Glutamatergic neuron (in vitro differentiated cells): ENCODE measurements around the gene ASCC3. TPM values are rescaled to one million over a fixed set of nuclear protein-coding genes. Genes with fewer than 3 reads are reported as not detected.

Experiments used
- DNase-seq: peaks from one replicate; pipeline ENCODE4 v3.0.0; 2022
- H3K27ac Mint-ChIP-seq: one replicate; pipeline ENCODE4 v1.8.0; 2020; ENCODE audit warnings: mild to moderate bottlenecking, mixed read lengths, inconsistent platforms; ENCODE audit not compliant: unreplicated experiment
- H3K27me3 Mint-ChIP-seq: one replicate; pipeline ENCODE4 v1.8.0; 2020; ENCODE audit warnings: mild to moderate bottlenecking, moderate library complexity, mixed read lengths, inconsistent platforms; ENCODE audit not compliant: unreplicated experiment
- H3K36me3 Mint-ChIP-seq: one replicate; pipeline ENCODE4 v1.8.0; 2020; ENCODE audit warnings: mild to moderate bottlenecking, mixed read lengths, inconsistent platforms; ENCODE audit not compliant: unreplicated experiment
- H3K4me1 Mint-ChIP-seq: one replicate; pipeline ENCODE4 v1.8.0; 2020; ENCODE audit warnings: mild to moderate bottlenecking, low read depth, mixed read lengths, inconsistent platforms; ENCODE audit not compliant: unreplicated experiment
- H3K4me3 Mint-ChIP-seq: one replicate; pipeline ENCODE4 v1.8.0; 2020; ENCODE audit warnings: mild to moderate bottlenecking, mixed read lengths, inconsistent platforms; ENCODE audit not compliant: unreplicated experiment
- H3K9me3 Mint-ChIP-seq: one replicate; pipeline ENCODE4 v1.8.0; 2020; ENCODE audit warnings: mild to moderate bottlenecking, moderate library complexity, mixed read lengths, inconsistent platforms; ENCODE audit not compliant: unreplicated experiment
- total RNA-seq: library from RNA; stranded (reverse); fragmentation: NEBNext Ultra II Directional; extraction: Animal tissue kit (Norgen Biotek cat#: 25700); gene quantifications from one replicate; pipeline ENCODE4 v1.2.1, GENCODE V29; 2021; ENCODE audit not compliant: unreplicated experiment
- TF ChIP-seq, protein P1 (sequence below): fragments of 200-600 bp; sonication (generic); IDR thresholded peaks from one replicate; pipeline ENCODE4 v1.5.0; 2021; ENCODE audit not compliant: partially characterized antibody, unreplicated experiment

Gene ASCC3
- total RNA-seq, 1 donor from 2014 or later: 49.6 TPM

GRCh38 chr6:100458841-100459591 lies 422.1 kb downstream of the ASCC3 start:
- no peak for DNase-seq
- Mint-ChIP-seq H3K27ac (peak overlapping the region; percentile 95), H3K4me3 (peak overlapping the region; percentile 96), H3K9me3 (peaks cover 52% of the 10 kb centered on the region), H3K4me1 (peaks cover 29% of the 10 kb centered on the region), H3K36me3 (no peaks in the 10 kb centered on the region), H3K27me3 (peaks cover 50% of the 10 kb centered on the region)
- TF ChIP-seq, protein P1, sequence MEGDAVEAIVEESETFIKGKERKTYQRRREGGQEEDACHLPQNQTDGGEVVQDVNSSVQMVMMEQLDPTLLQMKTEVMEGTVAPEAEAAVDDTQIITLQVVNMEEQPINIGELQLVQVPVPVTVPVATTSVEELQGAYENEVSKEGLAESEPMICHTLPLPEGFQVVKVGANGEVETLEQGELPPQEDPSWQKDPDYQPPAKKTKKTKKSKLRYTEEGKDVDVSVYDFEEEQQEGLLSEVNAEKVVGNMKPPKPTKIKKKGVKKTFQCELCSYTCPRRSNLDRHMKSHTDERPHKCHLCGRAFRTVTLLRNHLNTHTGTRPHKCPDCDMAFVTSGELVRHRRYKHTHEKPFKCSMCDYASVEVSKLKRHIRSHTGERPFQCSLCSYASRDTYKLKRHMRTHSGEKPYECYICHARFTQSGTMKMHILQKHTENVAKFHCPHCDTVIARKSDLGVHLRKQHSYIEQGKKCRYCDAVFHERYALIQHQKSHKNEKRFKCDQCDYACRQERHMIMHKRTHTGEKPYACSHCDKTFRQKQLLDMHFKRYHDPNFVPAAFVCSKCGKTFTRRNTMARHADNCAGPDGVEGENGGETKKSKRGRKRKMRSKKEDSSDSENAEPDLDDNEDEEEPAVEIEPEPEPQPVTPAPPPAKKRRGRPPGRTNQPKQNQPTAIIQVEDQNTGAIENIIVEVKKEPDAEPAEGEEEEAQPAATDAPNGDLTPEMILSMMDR: no peak
